GM19193 (cell line): Measurements from ENCODE around the gene APAF1.

Source experiments
- POLR2A ChIP-seq: IDR thresholded peaks from 4 replicates; pipeline ENCODE4 v1.6.1; 2011; ENCODE audit not compliant: insufficient read depth, insufficient read length; ENCODE audit errors: extremely low read depth

Gene APAF1

DNA sequence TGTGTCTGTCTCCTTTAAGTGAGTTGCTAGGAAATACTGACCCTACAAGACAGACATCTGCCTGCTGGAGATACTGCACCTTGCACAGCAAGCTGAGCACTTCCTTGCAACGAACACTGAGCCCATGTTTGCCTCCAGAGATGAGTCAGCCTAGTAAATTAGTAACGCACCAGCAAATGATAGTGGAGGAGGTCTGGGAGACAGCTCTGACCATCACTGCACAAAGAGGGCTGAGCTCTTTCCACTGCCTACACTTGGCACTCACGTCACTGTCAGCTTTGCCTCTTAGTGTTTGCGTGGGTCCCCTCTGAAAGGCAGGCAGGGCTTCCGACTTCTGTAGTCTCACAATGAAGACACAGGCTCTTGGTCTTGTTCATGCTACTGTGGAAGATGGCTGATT lies 109.0 kb downstream of the APAF1 start:
- TF ChIP-seq POLR2A, result peak; percentile 55

DNA sequence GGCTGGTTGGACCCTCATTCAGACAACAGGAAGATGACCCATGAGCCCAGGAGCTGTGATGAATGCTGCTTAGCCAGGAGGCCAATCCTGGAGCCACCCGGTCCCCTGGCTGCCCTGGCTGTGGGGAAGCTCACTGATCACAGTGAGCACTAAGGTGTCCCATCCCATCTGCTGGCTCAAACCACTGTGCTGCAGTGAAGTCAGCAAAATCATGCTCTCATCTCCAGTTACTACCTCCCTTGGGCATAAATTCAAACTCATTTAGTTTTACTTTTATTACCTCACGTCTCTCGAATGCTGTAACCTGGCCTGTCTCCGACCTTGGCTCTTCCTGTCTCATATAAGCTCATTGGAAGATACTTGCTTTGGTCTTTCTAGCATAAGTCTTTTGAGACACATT lies 112.4 kb downstream of the APAF1 start:
- TF ChIP-seq POLR2A, result no peak

GRCh38 chr12:98758331-98758730 lies 113.2 kb downstream of the APAF1 start:
- no peak for TF ChIP-seq POLR2A

GRCh38 chr12:98763656-98764055 lies 118.6 kb downstream of the APAF1 start:
- TF ChIP-seq POLR2A, result no peak

DNA sequence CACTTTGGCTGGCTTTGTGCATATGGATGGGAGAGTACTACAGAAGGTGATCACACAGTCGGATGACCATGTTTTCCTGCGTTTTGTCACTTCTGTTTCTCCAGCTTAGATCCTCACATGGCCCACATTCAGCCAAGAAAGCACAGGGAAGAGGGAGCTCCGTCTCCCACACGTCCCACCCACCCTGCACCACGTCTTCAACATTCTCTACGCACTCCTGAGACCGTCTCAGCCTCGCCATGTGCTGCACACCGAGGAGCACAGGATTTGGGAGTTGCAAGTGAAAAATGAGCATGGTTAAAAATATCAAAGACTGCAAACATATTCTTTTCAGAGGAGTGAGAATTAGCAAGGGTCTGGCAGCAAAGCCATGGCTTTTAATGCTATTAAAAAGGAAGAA lies 122.2 kb downstream of the APAF1 start:
- TF ChIP-seq POLR2A, result no peak

GRCh38 chr12:98769068-98769467 lies 124.0 kb downstream of the APAF1 start:
- no peak for TF ChIP-seq POLR2A

- no peak for TF ChIP-seq POLR2A
Observed at GRCh38 chr12:98770230-98770629, 125.1 kb downstream of the APAF1 start.

DNA sequence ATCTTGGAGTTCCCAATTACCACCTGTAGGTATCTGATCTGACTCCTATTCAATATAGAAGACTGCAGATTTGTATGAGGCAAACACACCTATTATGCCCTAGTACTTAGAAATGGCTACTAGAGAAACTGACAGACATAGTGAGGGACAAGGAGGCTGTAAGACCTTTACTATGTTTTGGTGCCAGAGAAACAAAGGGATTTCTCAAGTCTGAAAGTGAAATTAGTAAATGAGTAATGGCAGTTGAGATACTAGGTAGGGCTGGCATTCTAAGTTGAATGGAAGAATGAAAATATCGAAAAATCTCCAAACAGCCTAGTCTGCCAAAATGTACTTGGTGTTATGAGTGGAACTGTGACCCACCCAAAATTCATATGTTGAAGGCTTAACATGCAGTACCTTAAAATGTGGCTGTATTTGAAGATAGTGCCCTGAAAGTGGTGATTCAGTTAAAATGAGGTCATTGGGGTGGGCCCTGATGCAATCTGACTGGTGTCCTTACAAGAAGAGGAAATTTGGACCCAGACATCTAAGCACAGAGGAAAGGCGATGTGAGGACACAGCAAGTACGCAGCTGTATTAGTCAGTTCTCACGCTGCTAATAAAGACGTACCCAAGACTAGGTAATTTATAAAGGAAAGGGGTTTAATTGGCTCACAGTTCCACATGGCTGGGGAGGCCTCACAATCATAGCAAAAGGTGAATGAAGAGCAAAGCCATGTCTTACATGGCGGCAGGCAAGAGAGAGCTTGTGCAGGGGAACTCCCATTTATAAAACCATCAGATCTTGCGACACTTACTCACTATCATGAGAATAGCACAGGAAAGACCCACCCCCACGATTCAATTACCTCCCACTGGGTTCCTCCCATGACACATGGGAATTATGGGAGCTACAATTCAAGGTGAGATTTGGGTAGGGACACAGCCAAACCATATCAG lies 127.0 kb downstream of the APAF1 start:
- no peak for TF ChIP-seq POLR2A

DNA sequence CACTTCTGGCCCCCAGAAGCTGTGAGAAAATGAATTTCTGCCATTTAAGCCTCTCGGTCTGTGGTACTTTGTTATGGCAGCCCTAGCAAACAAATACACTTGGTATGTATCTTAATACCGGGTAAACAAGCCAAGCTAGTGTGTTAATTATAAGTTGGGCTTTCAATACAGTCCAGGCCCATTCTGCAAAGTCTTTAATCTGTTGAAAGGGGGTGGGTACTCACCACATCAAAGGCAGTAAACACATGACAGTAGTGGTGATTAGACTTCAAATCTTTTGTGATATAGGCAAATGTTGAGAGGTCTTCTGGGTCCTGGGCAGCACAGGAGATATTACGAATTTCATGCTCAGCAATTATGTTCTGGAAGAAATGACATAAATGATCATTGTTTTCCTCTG lies 127.7 kb downstream of the APAF1 start:
- no peak for TF ChIP-seq POLR2A

DNA sequence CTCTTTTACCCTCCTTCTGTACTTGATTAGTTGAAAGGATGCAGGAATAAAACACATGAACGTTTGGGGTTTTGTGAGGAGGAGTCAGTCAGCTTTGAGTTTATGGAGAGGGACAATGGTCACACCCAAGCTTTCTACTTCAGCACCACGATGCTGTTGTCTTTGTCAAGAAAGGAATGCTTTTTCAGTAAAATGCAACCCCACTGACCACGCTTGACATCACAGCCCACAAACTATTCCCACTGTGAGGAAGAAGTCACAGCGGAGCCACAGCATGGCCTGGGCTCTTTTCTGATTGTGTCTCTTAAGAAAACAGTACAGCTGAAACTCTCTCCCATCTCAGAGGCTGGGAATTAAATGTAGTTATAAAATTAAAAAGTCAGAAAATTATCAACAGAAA lies 135.2 kb downstream of the APAF1 start:
- no peak for TF ChIP-seq POLR2A

DNA sequence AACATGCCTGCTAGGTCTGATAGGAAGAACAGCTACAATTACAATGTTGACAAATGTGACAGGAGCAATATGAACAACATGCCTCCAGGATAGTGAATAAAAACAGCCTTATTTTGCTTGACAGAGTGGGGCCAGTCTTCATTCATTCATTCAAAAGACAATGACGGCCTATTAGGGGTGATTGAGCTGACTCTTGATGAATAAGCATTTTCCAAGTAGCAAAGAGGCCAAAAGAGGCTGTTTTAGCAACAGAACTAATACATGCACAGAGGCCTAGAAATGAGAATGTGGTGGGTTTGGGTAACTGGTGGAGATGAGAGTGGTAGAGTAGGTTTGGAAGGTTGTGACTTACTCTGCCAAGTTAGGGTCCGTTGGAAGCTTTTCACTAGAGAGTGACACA lies 138.3 kb downstream of the APAF1 start:
- no peak for TF ChIP-seq POLR2A
